Measurements from ENCODE around the gene CSE1L. TPM values are rescaled to one million over a fixed set of nuclear protein-coding genes. Genes with fewer than 3 reads are reported as not detected.

CSE1L gene
- total RNA-seq, 1 donor from 2014 or later = 111 TPM

- H3K27ac Mint-ChIP-seq = peak overlapping the region; percentile 99
- no peak for DNase-seq (ENCODE audit: extremely low spot score, unreplicated experiment)
- H3K4me3 Mint-ChIP-seq = peak overlapping the region; percentile 98
- no peaks in the 10 kb centered on the region for H3K9me3 Mint-ChIP-seq
- TF ChIP-seq, protein P1, sequence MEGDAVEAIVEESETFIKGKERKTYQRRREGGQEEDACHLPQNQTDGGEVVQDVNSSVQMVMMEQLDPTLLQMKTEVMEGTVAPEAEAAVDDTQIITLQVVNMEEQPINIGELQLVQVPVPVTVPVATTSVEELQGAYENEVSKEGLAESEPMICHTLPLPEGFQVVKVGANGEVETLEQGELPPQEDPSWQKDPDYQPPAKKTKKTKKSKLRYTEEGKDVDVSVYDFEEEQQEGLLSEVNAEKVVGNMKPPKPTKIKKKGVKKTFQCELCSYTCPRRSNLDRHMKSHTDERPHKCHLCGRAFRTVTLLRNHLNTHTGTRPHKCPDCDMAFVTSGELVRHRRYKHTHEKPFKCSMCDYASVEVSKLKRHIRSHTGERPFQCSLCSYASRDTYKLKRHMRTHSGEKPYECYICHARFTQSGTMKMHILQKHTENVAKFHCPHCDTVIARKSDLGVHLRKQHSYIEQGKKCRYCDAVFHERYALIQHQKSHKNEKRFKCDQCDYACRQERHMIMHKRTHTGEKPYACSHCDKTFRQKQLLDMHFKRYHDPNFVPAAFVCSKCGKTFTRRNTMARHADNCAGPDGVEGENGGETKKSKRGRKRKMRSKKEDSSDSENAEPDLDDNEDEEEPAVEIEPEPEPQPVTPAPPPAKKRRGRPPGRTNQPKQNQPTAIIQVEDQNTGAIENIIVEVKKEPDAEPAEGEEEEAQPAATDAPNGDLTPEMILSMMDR (conservative IDR thresholded peaks at IDR 0.05) = no peak
- no peaks in the 10 kb centered on the region for H3K27me3 Mint-ChIP-seq
- H3K36me3 Mint-ChIP-seq = peaks cover 12% of the 10 kb centered on the region
- H3K4me1 Mint-ChIP-seq (ENCODE audit: unreplicated experiment) = peaks cover 19% of the 10 kb centered on the region
Observed at GRCh38 chr20:49045440-49046086, 549 bp upstream of the CSE1L start.

- peak overlapping the region; percentile 28 for H3K27ac Mint-ChIP-seq
- H3K9me3 Mint-ChIP-seq = no peaks in the 10 kb centered on the region
- TF ChIP-seq, protein P1 (conservative IDR thresholded peaks at IDR 0.05) = no peak
- H3K27me3 Mint-ChIP-seq = no peaks in the 10 kb centered on the region
- no peak overlapping the region for H3K4me3 Mint-ChIP-seq
- H3K36me3 Mint-ChIP-seq = peaks cover 26% of the 10 kb centered on the region
- peaks cover 30% of the 10 kb centered on the region for H3K4me1 Mint-ChIP-seq (ENCODE audit: unreplicated experiment)
- no peak for DNase-seq (ENCODE audit: extremely low spot score, unreplicated experiment)
Observed at GRCh38 chr20:49052334-49052733, 6.2 kb downstream of the CSE1L start.

DNA sequence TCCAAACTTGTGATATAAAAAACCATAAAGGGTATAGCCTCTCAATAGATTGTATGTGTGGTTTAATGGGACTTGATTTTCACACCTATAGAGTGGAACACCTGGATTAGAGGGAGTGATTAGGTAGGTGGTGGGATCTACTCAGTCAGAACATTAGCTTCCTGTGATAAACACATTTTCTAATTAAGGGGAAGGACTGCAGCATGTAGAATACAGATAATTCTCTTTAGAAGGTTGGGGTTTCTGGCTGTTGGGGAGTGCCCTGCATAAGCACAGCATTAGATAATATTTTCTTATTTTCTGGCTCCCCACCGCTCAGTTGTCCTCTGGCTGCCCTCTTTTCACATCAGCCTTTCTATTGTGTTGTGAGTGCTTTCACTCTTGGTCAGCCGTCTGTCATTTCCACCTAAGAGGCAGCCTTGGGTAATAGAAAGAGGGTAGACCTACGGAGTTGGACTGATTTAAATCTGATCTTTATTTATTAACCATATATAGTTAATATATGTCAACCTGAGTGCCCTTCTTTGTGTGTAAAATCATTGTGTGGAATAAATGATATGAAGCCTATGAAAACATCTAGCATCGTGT lies 8.0 kb downstream of the CSE1L start:
- DNase-seq (ENCODE audit: extremely low spot score, unreplicated experiment) = no peak
- no peak overlapping the region for H3K27ac Mint-ChIP-seq
- TF ChIP-seq, protein P1 (conservative IDR thresholded peaks at IDR 0.05) = no peak
- peaks cover 18% of the 10 kb centered on the region for H3K36me3 Mint-ChIP-seq
- peaks cover 19% of the 10 kb centered on the region for H3K4me1 Mint-ChIP-seq (ENCODE audit: unreplicated experiment)
- no peak overlapping the region for H3K4me3 Mint-ChIP-seq
- H3K27me3 Mint-ChIP-seq = no peaks in the 10 kb centered on the region
- H3K9me3 Mint-ChIP-seq = no peaks in the 10 kb centered on the region

DNA sequence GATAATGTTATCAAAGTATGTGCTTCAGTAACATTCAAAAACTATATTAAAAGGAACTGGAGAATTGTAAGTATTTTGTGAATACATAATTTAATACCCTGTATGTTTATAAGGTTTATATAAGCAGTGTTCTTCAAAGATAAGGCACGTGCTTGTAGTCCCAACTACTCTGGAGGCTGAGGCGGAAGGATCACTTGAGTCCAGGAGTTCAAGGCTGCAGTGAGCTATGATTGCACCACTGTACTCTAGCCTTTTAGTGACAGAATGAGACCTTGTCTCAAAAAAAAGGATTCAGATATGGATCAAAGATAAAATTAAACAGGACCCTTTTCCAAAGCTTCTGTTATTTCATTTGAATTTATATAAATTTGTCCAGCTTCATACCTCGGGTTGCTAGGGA lies 17.2 kb downstream of the CSE1L start:
- Mint-ChIP-seq H3K4me3 (no peak overlapping the region), H3K27me3 (no peaks in the 10 kb centered on the region), H3K27ac (no peak overlapping the region), H3K36me3 (peaks cover 15% of the 10 kb centered on the region), H3K4me1 (ENCODE audit: unreplicated experiment) (no peaks in the 10 kb centered on the region), H3K9me3 (no peaks in the 10 kb centered on the region)
- DNase-seq (ENCODE audit: extremely low spot score, unreplicated experiment) = no peak
- TF ChIP-seq, protein P1 (conservative IDR thresholded peaks at IDR 0.05) = no peak

GRCh38 chr20:49074521-49074920 lies 28.4 kb downstream of the CSE1L start:
- TF ChIP-seq, protein P1 (conservative IDR thresholded peaks at IDR 0.05) = no peak
- peaks cover 19% of the 10 kb centered on the region for H3K36me3 Mint-ChIP-seq
- no peaks in the 10 kb centered on the region for H3K9me3 Mint-ChIP-seq
- no peaks in the 10 kb centered on the region for H3K27me3 Mint-ChIP-seq
- DNase-seq (ENCODE audit: extremely low spot score, unreplicated experiment) = no peak
- no peaks in the 10 kb centered on the region for H3K4me1 Mint-ChIP-seq (ENCODE audit: unreplicated experiment)
- H3K27ac Mint-ChIP-seq = no peak overlapping the region
- H3K4me3 Mint-ChIP-seq = no peak overlapping the region

Measured in type B pancreatic cell (in vitro differentiated cells).